NCI-H748 (cell line): ENCODE results near the gene OBSCN.
"Not testable (repeated sequence)": the region's sequence is repeated elsewhere in the genome, so short reads cannot be mapped to it uniquely, and the experiment has no call there.

Source experiments
- DNase-seq: peaks from one replicate; lab custom pipeline; 2025; ENCODE audit not compliant: unreplicated experiment; lab: John Stamatoyannopoulos, UW

The OBSCN gene

DNA sequence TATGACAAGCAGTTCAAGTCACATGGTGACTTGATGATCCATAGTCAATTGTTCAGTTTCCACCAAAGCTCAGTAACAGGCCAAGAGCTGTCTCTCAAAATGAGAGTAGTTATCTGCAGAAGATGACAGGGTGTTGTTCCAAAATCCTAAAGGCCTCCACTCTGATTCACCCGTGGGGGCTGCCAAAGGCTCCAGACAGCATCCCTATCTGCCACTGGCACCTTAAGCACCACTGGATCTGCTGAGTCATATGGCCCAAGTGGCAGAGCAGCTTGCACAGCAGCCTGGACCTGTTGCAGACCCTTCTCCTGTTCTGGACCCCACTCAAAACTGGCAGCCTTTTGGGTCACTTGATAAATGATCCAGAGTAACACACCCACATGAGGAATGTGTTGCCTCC, 44.6 kb downstream of the OBSCN start:
- not testable (repeated sequence) for DNase-seq

DNA sequence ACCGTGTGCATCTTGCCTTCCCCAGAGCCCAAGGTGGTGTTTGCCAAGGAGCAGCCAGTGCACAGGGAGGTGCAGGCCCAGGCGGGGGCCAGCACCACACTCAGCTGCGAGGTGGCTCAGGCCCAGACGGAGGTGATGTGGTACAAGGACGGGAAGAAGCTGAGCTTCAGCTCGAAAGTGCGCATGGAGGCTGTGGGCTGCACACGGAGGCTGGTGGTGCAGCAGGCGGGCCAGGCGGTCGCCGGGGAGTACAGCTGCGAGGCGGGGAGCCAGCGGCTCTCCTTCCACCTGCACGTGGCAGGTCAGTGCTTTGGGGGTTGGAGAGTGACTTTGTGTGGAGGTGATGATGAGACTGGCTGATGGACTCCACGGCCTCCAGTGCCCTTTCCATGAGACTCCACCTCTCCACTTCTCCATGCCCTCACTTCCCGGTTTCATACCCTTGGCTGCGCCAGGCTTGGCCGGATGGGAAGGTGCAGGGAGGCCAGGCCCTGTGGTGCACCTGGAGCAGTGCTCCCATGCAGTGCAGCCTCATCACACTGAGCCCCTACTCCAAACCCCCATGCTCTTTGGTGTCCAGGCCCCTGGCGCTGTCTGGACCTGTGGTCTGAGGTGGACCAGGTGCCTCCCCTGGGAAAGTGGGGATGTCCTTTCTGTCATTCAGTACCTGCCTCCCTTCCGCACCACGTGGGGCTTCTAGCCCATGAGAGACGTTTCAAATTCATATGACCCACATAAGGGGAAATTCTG, 49.0 kb downstream of the OBSCN start:
- no peak for DNase-seq

DNA sequence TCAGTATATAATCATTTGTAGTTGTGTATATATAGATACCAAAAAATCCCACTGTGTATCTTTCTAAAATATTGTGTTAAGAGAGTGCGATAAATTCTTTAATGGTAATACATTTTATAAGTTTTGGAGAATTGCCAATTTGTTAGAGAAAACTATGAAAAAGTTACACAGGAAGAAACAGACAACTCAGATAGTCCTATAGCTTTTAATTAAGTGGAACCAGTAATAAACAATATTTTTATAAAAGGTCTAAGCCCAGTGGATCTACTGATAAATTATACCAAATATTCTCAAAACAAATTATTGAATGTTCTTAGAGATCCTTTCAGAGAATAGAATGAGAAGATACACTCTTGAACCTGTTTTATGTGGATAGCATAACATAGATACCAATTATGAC, 50.6 kb downstream of the OBSCN start:
- no peak for DNase-seq

DNA sequence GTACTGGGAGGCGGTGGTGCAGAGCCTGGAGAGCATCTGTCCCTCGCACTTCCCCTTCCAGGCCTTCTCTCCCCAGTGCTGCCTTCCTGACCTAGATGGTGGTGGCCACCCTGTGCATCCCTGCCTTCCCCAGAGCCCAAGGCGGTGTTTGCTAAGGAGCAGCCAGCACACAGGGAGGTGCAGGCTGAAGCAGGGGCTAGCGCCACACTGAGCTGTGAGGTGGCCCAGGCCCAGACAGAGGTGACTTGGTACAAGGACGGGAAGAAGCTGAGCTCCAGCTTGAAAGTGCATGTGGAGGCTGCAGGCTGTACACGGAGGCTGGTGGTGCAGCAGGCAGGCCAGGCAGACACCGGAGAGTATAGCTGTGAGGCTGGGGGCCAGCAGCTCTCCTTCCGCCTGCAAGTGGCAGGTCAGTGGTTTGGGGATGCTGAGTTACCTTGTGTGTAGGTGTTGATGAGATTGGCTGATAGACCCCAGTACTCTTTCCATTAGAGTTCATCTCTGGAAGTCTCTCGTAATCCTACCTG, 51.6 kb downstream of the OBSCN start:
- DNase-seq = no peak

DNA sequence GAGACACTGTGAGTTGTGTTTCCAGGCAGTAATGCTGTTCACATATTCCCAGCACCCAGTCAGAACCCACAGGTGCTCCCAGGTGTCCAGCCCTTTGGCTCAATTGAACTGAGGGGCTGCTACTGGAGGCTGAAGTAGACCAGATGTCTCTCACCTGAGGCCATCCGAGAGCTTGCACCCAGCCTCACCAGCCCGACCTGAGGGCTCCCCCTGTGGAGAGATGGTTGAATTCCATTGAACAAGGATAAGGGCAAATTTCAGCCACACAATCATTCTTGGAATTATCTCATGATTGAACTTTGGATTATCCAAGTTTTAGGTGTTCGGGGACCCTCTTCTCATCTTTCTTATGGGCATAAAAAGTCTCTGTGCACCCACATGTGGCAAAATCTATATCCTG, 52.1 kb downstream of the OBSCN start:
- DNase-seq = no peak

DNA sequence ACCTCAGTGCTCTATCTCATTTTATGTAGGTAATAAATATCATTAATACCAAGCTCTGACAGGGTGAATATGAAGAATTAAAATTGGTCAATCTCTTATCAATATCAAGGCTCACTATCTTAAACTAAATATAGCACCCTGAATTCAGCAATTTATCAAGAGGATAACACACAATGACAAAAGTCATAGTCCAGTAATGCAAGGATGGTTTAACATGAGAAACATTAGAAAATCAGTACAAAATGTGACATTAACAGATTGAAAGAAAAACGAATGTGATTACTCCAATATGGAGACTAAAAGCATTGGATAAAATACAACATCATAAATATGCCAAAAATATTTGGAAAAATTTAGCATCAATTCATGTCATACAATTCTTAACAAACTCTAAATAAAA, 53.9 kb downstream of the OBSCN start:
- DNase-seq = no peak

DNA sequence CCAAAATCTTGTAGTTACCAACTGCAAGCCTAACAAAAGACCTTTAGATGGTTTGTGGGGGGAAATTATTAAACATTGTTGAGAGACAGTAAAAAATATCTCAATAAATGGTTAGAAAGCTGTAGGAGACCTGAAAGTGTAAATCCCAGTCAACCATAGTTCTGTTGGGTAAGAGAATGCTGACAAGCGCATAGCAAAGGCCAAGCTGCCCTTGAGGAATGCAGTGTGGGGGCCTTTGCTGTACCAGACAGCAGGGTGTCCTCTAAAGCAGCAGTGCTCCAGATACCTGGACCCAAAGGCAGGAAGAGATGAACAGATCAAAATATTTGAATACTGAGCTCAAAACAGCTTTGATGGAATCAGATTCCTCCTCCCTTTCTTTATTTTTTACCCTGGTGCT, 54.6 kb downstream of the OBSCN start:
- DNase-seq = no peak

DNA sequence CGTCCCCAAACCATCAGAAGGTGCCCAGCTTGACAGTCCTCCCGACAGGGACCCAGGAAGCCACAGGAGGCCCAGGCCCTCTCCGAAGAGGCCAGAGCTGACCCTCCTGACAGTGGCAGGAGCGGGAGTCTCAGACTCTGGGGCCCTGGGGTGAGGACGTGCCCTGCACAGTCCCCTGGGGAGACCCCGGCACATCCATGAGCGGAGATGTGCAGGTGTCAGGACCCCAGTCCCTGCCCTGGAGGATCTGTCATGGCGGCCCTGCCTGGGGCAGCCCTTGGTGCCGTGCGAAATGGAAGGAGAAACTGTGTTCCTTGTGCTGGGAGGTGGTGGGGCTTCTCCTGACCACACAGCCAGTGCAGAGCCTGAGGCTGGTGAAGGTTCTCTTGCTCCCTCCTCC, 55.8 kb downstream of the OBSCN start:
- DNase-seq = no peak

DNA sequence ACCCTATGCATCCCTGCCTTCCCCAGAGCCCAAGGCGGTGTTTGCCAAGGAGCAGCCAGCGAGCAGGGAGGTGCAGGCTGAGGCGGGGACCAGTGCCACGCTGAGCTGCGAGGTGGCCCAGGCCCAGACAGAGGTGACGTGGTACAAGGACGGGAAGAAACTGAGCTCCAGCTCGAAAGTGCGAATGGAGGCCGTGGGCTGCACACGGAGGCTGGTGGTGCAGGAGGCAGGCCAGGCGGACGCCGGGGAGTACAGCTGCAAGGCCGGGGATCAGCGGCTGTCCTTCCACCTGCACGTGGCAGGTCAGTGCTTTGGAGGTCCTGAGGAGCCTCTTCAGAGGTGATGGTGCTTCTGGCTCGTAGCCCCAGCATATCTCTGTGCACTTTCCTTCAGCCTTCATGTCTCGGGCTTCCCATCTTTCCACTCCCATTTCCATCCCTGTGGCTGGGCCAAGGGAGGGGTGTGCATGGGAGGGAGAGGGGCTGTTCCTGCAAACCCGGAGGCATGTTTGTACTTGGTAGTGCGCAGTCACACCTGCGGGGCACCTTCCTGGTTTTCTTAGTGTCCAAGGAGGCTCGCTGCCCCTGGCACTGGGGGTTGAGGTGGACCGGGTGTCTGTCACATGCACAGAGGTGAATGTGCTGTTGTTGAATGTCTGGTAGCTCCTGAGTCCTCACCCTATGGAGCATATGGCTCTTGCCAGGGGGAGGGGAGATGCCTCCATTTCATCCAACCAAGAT, 56.4 kb downstream of the OBSCN start:
- DNase-seq = no peak

DNA sequence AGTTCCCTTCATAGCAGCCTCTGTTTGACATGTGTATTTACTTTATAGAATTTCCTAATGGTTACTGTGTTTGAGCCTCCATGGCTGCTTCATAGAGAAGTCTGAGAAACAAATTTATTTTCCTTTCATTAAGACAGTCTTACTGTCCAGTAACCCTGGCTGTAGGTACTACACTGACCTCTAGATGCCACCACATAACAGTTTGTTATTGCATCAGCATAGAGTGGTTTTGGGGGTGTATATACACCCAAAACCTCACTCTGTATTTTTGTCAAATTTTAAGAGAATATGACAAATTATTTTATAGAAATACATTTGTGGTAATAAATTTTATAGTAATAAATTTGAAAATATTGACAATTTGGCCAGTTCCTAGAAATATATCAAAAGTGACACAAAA, 57.3 kb downstream of the OBSCN start:
- no peak for DNase-seq

DNA sequence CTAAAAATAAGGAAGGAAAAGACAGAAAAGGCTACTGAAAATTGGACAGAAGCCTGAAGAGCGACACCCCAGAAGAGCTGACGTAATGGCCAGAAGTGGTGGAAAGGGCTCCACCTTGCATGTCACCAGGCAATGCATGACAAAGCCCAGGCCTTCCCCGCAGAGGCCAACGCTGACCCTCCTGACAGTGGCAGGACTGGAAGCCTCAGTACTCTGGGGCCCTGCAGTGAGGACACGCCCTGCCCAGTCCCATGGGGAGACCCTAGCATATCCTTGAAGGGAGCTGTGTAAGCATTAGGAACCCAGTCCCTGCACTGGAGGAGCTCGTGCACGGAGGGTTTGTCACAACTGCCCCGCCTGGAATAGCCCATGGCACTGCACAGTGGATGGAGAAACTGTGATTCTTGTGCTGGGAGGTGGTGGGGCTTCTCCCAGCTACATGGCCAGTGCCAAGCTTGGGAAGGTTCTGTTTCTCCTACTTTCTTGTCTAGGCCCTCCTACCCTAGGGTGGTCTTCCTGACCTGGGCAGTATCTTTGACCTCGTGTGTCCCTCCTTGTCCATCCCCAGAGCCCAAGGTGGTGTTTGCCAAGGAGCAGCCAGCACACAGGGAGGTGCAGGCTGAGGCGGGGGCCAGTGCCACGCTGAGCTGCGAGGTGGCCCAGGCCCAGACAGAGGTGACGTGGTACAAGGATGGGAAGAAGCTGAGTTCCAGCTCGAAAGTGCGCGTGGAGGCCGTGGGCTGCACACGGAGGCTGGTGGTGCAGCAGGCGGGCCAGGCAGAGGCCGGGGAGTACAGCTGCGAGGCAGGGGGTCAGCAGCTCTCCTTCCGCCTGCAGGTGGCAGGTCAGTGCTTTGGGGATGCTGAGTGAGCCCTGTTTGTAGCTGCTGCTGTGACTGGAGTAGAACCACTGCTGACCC, 60.4 kb downstream of the OBSCN start:
- no peak for DNase-seq

DNA sequence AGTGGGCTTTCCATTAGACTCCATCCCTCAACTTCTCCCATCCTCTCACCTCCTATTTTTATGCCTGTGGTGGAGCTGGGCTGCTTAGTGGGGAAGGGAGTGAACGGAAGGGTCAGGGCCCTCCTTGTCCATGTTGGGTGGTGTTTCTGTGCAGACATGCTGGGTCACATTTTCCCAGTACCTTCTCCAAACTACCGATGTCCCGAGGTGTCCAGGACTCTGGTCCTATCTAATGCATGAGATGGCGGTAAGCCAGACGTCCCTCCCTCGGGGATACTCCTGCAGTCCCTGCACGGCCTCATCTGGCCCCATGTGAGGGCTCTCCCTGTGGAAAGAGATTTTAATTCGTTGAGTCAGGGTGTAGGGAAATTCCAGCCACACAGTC, 61.0 kb downstream of the OBSCN start:
- DNase-seq = no peak

DNA sequence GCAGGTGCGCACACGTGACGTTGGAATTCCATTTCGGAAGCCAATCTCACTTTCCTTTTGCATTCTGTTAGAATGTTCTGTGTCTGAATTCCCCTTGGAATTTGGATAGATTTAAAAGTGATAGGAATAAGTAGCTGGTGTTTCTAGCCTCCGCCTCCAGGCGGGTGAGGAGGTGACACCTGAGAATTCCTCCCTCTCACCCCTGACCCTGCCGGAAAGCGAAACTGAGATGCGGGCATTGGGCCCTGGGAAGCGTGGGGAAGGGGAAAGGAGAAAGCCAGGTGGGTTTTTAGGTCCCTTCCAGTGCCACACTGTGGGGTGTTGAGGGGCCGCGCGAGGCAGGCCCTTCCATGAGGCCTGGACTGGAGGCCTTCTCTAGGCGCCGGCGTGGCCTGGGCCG, 61.6 kb downstream of the OBSCN start:
- DNase-seq = not testable (repeated sequence)

DNA sequence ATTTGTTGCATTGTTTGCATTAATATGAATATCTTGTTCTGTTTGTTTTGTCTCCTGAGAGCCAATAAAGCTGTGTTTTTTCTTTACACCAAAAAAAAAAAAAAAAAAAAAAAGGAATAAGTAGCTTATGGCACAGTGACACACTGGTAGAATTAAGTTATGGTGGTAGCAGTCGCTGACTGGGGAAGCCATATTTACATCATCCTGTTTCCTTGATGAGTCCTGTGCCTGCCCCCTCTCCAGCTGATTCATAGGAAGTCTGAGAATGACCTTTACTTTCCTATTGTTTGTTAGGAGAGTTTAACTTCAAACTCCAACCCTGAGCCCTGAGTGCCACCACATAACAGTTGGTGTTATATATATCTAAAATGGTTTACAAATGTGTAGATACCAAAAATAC, 62.2 kb downstream of the OBSCN start:
- no peak for DNase-seq

DNA sequence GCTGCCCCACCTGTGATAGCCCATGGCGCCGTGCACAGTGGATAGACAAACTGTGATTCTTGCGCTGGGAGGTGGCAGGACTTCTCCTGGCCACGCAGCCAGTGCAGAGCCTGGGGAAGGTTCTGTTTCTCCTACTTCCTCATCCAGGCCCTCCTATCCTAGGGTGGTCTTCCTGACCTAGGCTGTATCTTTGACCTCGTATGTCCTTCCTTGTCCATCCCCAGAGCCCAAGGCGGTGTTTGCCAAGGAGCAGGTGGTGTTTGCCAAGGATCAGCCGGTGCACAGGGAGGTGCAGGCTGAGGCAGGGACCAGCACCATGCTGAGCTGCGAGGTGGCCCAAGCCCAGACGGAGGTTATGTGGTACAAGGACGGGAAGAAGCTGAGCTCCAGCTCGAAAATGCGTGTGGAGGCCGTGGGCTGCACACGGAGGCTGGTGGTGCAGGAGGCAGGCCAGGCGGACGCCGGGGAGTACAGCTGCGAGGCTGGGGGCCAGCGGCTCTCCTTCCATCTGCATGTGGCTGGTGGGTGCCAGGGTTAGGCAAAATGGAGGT, 63.9 kb downstream of the OBSCN start:
- no peak for DNase-seq

DNA sequence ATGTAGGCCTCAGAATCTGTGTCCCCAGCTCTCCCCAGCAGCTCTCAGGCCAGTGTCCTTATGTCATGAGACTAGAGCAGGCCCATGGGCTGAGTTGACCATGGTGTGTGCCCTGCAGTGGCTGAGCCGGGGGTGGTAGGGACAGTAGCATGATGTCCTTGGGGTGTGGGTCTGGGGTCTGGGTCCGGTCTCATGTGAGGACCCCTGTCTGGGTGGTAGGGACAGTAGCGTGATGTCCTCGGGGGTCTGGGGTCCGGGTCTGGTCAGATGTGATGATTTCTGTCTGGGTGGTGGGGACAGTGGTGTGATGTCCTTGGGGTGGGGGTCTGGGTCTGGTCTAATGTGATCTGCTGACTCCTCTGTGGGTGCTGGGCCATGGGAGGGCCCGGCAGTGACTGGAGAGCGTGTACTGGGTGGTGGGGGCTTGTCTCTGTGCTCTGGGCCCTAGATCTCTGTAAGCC, 64.5 kb downstream of the OBSCN start:
- DNase-seq = no peak

DNA sequence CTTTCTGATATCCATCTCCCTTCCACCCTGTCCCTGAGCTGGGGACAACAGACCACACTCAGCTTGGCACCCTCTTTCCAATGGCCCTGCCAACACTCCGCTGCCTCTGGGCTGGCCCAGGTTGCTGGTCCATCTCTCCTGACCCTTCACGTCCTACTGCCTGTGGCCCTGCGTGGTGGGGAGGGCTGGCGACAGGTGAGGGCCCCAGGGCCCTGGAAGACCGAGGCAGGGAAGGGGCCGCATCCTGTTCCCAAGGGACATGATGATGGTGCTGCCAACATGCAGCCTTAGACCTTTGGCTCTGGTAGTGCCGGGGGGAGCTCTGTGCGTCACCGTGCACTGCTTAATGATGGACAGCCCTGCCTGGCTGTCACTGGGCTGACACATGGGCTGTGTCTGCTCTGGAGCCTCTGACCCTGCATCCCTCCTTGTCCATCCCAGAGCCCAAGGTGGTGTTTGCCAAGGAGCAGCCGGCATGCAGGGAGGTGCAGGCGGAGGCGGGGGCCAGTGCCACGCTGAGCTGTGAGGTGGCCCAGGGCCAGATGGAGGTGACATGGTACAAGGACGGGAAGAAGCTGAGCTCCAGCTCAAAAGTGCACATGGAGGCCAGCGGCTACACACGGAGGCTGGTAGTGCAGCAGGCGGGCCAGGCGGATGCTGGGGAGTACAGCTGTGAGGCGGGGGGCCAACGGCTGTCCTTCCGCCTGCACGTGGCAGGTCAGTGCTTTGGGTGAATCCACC, 65.2 kb downstream of the OBSCN start:
- no peak for DNase-seq

DNA sequence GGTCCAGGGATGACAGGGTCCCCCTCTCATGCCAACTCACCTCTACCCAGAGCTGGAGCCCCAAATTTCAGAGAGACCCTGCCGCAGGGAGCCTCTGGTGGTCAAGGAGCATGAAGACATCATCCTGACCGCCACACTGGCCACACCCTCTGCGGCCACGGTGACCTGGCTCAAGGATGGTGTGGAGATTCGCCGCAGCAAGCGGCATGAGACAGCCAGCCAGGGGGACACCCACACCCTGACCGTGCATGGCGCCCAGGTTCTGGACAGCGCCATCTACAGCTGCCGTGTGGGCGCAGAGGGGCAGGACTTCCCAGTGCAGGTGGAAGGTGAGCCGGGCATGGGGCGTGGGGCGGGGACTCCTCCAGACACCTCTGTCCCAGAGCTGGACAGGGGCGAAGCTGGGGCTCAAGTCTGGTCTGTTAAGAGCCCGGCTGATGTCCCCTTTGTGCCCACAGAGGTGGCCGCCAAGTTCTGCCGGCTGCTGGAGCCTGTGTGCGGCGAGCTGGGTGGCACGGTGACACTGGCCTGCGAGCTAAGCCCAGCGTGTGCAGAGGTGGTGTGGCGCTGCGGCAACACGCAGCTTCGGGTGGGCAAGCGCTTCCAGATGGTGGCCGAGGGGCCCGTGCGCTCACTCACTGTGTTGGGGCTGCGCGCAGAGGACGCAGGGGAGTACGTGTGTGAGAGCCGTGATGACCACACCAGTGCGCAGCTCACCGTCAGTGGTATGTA, 66.0 kb downstream of the OBSCN start:
- no peak for DNase-seq

DNA sequence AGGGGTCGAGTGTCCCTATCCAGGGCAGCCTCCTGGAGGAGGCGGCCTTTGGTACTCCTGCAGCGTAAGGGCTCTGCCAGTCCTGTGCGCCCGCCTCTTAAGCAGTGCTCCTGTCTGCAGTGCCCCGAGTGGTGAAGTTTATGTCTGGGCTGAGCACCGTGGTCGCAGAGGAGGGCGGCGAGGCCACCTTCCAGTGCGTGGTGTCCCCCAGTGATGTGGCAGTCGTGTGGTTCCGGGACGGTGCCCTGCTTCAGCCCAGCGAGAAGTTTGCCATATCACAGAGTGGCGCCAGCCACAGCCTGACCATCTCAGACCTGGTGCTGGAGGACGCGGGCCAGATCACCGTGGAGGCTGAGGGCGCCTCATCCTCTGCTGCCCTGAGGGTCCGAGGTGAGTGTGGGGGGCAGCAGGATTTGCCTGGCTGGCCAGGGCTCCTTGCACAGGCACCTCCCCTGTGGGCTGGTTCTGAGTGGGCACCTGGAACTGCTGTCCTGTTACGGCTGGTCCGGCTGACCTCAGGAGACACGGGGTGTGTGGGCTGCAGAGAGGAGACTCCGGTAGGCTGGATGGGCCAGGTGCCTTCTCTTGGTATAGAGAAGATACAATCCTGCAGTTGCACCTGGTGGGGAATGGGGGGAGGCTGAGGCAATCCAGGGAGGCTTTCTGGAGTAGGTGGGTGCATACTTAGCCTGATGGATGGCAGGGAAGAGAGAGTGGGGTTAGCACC, 66.8 kb downstream of the OBSCN start:
- no peak for DNase-seq
